ENCODE data around the gene RBM14.
A peak's percentile ranks its signal among the peaks of the same experiment; 100 is the strongest.

Gene RBM14

GRCh38 chr11:66612458-66612857 is 4.0 kb upstream of the RBM14 start:
- no peak overlapping the region for H3K4me3 ChIP-seq (ENCODE audit: low read length)
- TF ChIP-seq CTCF (conservative IDR thresholded peaks at IDR 0.05; ENCODE audit: low read depth, low read length): no peak
- no peak for DNase-seq (ENCODE audit: low read depth)

- TF ChIP-seq CTCF (conservative IDR thresholded peaks at IDR 0.05; ENCODE audit: low read depth, low read length): no peak
- no peak for DNase-seq (ENCODE audit: low read depth)
- H3K4me3 ChIP-seq (ENCODE audit: low read length): no peak overlapping the region
Measured at GRCh38 chr11:66614073-66614472, 2.4 kb upstream of the RBM14 start.

- peak overlapping the region; percentile 98 for H3K4me3 ChIP-seq (ENCODE audit: low read length)
- no peak for TF ChIP-seq CTCF (conservative IDR thresholded peaks at IDR 0.05; ENCODE audit: low read depth, low read length)
- DNase-seq (ENCODE audit: low read depth): no peak
Measured at GRCh38 chr11:66617155-66617834, 865 bp downstream of the RBM14 start.

GRCh38 chr11:66619080-66619554 is 2.7 kb downstream of the RBM14 start:
- TF ChIP-seq CTCF (conservative IDR thresholded peaks at IDR 0.05; ENCODE audit: low read depth, low read length): no peak
- H3K4me3 ChIP-seq (ENCODE audit: low read length): peak overlapping the region; percentile 98
- DNase-seq (ENCODE audit: low read depth): peak; percentile 86

- no peak for TF ChIP-seq CTCF (conservative IDR thresholded peaks at IDR 0.05; ENCODE audit: low read depth, low read length)
- no peak for DNase-seq (ENCODE audit: low read depth)
- no peak overlapping the region for H3K4me3 ChIP-seq (ENCODE audit: low read length)
Measured at GRCh38 chr11:66624450-66624849, 8.0 kb downstream of the RBM14 start.

- H3K4me3 ChIP-seq (ENCODE audit: low read length): no peak overlapping the region
- TF ChIP-seq CTCF (conservative IDR thresholded peaks at IDR 0.05; ENCODE audit: low read depth, low read length): no peak
- no peak for DNase-seq (ENCODE audit: low read depth)
Measured at GRCh38 chr11:66625041-66625751, 8.8 kb downstream of the RBM14 start.

GRCh38 chr11:66625752-66626149 is 9.3 kb downstream of the RBM14 start:
- DNase-seq (ENCODE audit: low read depth): no peak
- TF ChIP-seq CTCF (conservative IDR thresholded peaks at IDR 0.05; ENCODE audit: low read depth, low read length): no peak
- H3K4me3 ChIP-seq (ENCODE audit: low read length): no peak overlapping the region

Data from retinal pigment epithelial cell (primary cell).